Measurements from ENCODE around the gene PSD4. TPM values are rescaled to one million over a fixed set of nuclear protein-coding genes. Genes with fewer than 3 reads are reported as not detected.

PSD4 gene
- total and polyA plus RNA-seq, 12 donors, result 19.2 to 164 (median 70.5) TPM

DNA sequence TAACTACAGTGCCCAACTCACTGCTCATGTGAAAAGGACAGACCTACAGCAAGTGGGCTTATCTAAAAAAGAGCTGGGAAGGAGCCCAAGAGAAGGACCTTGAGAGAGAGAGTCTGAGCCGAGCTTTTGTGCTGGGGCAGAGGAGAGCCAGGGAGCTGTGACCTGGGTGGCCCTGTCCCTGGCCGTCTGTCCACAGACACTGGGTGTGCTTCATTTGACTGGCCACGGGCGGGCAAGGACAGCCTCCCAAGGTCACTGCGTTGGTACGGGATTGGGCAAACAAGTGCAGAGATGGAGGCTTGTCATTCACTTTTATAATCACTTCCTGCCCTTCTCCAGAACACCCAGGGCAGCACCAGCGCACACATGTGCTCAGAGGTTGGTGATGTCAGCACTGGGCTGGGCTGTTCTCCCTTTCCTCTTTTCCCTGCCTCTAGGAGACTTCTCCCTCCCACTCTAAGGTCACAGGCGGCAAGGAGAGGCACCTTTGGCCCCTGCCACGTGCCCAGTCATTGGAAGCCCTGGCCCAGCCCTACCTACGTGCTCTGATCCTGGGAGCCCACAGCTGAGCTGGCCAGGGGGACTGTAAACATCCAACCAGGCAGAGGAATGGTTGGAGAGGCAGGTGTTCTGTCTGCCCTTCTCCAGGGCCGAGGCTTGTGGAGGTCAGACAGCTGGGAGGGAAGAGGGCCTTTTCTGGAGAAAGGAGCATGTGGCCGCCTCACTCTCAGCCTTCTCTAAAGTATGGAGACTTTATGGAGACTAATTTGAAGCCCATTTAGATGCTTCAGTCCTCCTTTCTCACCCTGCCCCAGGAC is 6.4 kb upstream of the PSD4 start:
- no peak for TF ChIP-seq CTCF (IDR thresholded peaks at IDR 0.05)
- TF ChIP-seq POLR2A (IDR thresholded peaks at IDR 0.05), result peak in 1 of 2 donors; percentile 66
- Histone ChIP-seq H3K4me1 (replicated peaks in 1 of 2) (peaks cover 25 to 36% of the 10 kb centered on the region in 2 donors), H3K36me3 (replicated peaks in 1 of 2) (no peaks in the 10 kb centered on the region), H3K27ac (peak overlapping the region; percentile 82 to 99 (median 94)), H3K9me3 (replicated peaks in 1 of 3) (no peaks in the 10 kb centered on the region), H3K4me3 (no peak overlapping the region), H3K27me3 (no peaks in the 10 kb centered on the region)
- intact Hi-C loops (cut with DNase I), result no loop called here
- DNase-seq, result peak; percentile 74 to 94 (median 92)
- WGBS, 4 donors, result 21 to 37% (median 31%) methylated on average over 8 to 12 of the region's 12 CpGs

DNA sequence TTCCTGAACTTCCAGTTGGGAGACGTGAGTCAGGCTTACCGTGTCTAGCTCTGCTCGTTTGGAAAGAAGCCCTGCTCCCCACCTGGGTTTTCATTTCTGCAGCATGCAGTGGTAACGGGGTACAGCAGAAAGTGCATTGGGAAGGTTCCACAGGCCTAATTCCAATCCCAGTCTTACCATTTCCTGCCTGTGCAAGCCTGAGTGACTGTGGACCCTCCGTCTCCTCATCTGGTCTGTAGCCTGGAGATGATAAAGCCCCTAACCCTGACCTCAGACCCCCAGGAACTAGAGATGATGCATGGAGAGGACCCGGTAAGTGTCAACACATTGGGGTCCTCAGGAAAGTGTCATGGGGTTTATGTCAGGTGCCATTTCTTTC is 5.8 kb upstream of the PSD4 start:
- TF ChIP-seq POLR2A (IDR thresholded peaks at IDR 0.05) (no peak), CTCF (IDR thresholded peaks at IDR 0.05) (no peak)
- peak overlapping the region; percentile 82 to 99 (median 94) for H3K27ac ChIP-seq
- H3K36me3 ChIP-seq (replicated peaks in 1 of 2), result no peaks in the 10 kb centered on the region
- peak in 2 of 7 donors; percentile 13 to 50 for DNase-seq
- no peaks in the 10 kb centered on the region for H3K27me3 ChIP-seq
- peaks cover 25 to 36% of the 10 kb centered on the region in 2 donors for H3K4me1 ChIP-seq (replicated peaks in 1 of 2)
- intact Hi-C loops (cut with DNase I), result no loop called here
- H3K9me3 ChIP-seq (replicated peaks in 1 of 3), result no peaks in the 10 kb centered on the region
- H3K4me3 ChIP-seq, result no peak overlapping the region
- 66 to 71% (median 70%) methylated on average over 6 of the region's 6 CpGs; no CpG with 5 or more reads in 1 of the 4 donors for WGBS, 4 donors

DNA sequence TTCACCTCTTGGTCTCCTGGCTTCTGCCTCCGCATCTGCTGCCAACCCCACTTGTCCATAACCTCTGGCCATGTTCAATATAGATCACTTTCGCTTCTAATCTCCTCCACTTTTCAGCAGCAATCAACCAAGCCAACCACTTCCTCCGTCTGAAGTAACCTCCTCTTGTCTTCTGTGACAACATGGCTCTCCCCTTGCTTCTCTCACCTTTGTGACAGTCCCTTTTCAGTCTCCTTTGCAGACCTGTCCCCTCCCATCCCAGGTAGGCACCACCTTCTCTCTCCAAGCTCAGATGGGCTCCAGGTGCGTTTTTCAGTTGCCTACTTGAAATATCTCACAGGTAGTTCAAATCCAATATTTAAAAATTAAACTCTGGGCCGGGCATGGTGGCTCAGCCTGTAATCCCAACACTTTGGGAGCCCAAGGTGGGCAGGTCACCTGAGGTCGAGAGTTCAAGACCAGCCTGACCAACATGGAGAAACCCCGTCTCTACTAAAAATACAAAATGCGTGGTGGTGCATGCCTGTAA is 4.7 kb upstream of the PSD4 start:
- 91 to 93% (median 91%) methylated on average over 8 of the region's 8 CpGs for WGBS, 4 donors
- TF ChIP-seq POLR2A (IDR thresholded peaks at IDR 0.05) (no peak), CTCF (IDR thresholded peaks at IDR 0.05) (no peak)
- peaks cover 25 to 36% of the 10 kb centered on the region in 2 donors for H3K4me1 ChIP-seq (replicated peaks in 1 of 2)
- peak overlapping the region in 1 of 5 donors; percentile 98 for H3K27ac ChIP-seq
- H3K36me3 ChIP-seq (replicated peaks in 1 of 2), result no peaks in the 10 kb centered on the region
- peak in 2 of 7 donors; percentile 7 to 44 for DNase-seq
- H3K9me3 ChIP-seq (replicated peaks in 1 of 3), result no peaks in the 10 kb centered on the region
- H3K27me3 ChIP-seq, result no peaks in the 10 kb centered on the region
- H3K4me3 ChIP-seq, result no peak overlapping the region
- intact Hi-C loops (cut with DNase I), result no loop called here

DNA sequence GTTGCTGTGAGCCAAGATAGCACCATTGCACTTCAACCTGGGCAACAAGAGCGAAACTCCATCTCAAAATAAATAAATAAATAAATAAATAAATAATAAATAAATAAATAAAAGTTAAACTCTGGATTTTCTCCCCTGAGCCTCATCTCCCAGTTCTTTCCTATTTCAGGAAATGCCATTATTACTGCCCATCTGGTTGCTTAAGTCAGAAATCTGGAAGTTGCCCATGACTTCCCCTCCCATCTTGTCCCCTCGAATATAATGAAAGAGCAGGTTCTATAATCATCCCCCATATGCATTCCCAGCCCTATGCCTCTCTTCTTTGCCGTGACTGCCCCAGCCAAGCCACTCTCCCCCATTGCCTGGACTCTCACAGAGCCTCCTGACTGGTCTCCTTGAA is 4.2 kb upstream of the PSD4 start:
- TF ChIP-seq POLR2A (IDR thresholded peaks at IDR 0.05), result no peak
- no peak for TF ChIP-seq CTCF (IDR thresholded peaks at IDR 0.05)
- 90 to 94% (median 93%) methylated on average over 3 of the region's 3 CpGs for WGBS, 4 donors
- H3K36me3 ChIP-seq (replicated peaks in 1 of 2), result no peaks in the 10 kb centered on the region
- peaks cover 25 to 32% of the 10 kb centered on the region in 2 donors for H3K4me1 ChIP-seq (replicated peaks in 1 of 2)
- no peaks in the 10 kb centered on the region for H3K9me3 ChIP-seq (replicated peaks in 1 of 3)
- peak in 1 of 7 donors; percentile 5 for DNase-seq
- H3K27me3 ChIP-seq, result no peaks in the 10 kb centered on the region
- intact Hi-C loops (cut with DNase I), result no loop called here
- H3K4me3 ChIP-seq, result no peak overlapping the region
- H3K27ac ChIP-seq, result no peak overlapping the region

Data from adrenal gland (tissue), 12 donors.